Measurements from ENCODE around the gene ADAM10.

The ADAM10 gene

GRCh38 chr15:58755956-58756355 lies 6.4 kb upstream of the ADAM10 start:
- no peak overlapping the region for H3K4me3 ChIP-seq (ENCODE audit: low read depth, low read length)

- H3K4me3 ChIP-seq (ENCODE audit: low read depth, low read length) = no peak overlapping the region
These were observed 5.8 kb upstream of the ADAM10 start for GRCh38 chr15:58755350-58755749.

GRCh38 chr15:58752716-58753115 lies 3.2 kb upstream of the ADAM10 start:
- H3K4me3 ChIP-seq (ENCODE audit: low read depth, low read length) = no peak overlapping the region

GRCh38 chr15:58748852-58749531 lies 515 bp downstream of the ADAM10 start:
- peak overlapping the region; percentile 87 for H3K4me3 ChIP-seq (ENCODE audit: low read depth, low read length)

GRCh38 chr15:58748040-58748851 lies 1.3 kb downstream of the ADAM10 start:
- H3K4me3 ChIP-seq (ENCODE audit: low read depth, low read length) = peak overlapping the region; percentile 87

- H3K4me3 ChIP-seq (ENCODE audit: low read depth, low read length) = no peak overlapping the region
These were observed 3.3 kb downstream of the ADAM10 start for GRCh38 chr15:58746174-58746573.

GRCh38 chr15:58742819-58743502 lies 6.5 kb downstream of the ADAM10 start:
- H3K4me3 ChIP-seq (ENCODE audit: low read depth, low read length) = no peak overlapping the region

- no peak overlapping the region for H3K4me3 ChIP-seq (ENCODE audit: low read depth, low read length)
These were observed 7.3 kb downstream of the ADAM10 start for GRCh38 chr15:58742022-58742813.

- H3K4me3 ChIP-seq (ENCODE audit: low read depth, low read length) = no peak overlapping the region
These were observed 8.5 kb downstream of the ADAM10 start for GRCh38 chr15:58741032-58741431.

- no peak overlapping the region for H3K4me3 ChIP-seq (ENCODE audit: low read depth, low read length)
These were observed 9.1 kb downstream of the ADAM10 start for GRCh38 chr15:58740436-58740835.

- H3K4me3 ChIP-seq (ENCODE audit: low read depth, low read length) = no peak overlapping the region
These were observed 11.3 kb downstream of the ADAM10 start for GRCh38 chr15:58738046-58738707.

- no peak overlapping the region for H3K4me3 ChIP-seq (ENCODE audit: low read depth, low read length)
These were observed 12.2 kb downstream of the ADAM10 start for GRCh38 chr15:58737298-58737697.

GRCh38 chr15:58736018-58736643 lies 13.4 kb downstream of the ADAM10 start:
- no peak overlapping the region for H3K4me3 ChIP-seq (ENCODE audit: low read depth, low read length)

- H3K4me3 ChIP-seq (ENCODE audit: low read depth, low read length) = no peak overlapping the region
These were observed 14.6 kb downstream of the ADAM10 start for GRCh38 chr15:58734859-58735258.

- no peak overlapping the region for H3K4me3 ChIP-seq (ENCODE audit: low read depth, low read length)
These were observed 16.7 kb downstream of the ADAM10 start for GRCh38 chr15:58732625-58733363.

GRCh38 chr15:58731756-58732535 lies 17.6 kb downstream of the ADAM10 start:
- no peak overlapping the region for H3K4me3 ChIP-seq (ENCODE audit: low read depth, low read length)

GRCh38 chr15:58726867-58727266 lies 22.6 kb downstream of the ADAM10 start:
- no peak overlapping the region for H3K4me3 ChIP-seq (ENCODE audit: low read depth, low read length)

GRCh38 chr15:58724466-58724865 lies 25.0 kb downstream of the ADAM10 start:
- H3K4me3 ChIP-seq (ENCODE audit: low read depth, low read length) = no peak overlapping the region

GRCh38 chr15:58717357-58717756 lies 32.1 kb downstream of the ADAM10 start:
- no peak overlapping the region for H3K4me3 ChIP-seq (ENCODE audit: low read depth, low read length)
